Measurements from ENCODE around the gene CTNND2.
"Not testable (repeated sequence)": the region's sequence is repeated elsewhere in the genome, so short reads cannot be mapped to it uniquely, and the experiment has no call there.

CTNND2 gene

DNA sequence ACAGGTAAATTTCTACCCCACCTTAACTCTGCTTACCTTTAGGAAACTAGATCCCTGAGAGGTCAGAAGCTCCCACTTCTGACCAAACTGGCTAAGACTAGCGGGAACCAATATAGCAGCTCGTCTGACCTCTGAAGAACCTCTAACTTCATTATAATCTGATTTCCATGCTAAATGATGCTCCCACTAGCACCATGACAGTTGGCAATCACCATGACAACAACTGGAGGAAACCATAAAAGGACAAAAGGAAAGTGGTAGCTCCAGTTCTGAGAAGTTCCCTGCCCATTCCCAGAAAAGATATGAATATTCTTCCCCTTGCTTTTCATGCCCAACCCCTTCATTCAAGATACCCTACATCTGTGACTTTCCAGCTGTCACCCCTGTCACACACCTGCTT is 483.3 kb downstream of the CTNND2 start:
- CTCF ChIA-PET: no interaction called here
- no peak for DNase-seq (ENCODE audit: low spot score)
- TF ChIP-seq, protein P1, sequence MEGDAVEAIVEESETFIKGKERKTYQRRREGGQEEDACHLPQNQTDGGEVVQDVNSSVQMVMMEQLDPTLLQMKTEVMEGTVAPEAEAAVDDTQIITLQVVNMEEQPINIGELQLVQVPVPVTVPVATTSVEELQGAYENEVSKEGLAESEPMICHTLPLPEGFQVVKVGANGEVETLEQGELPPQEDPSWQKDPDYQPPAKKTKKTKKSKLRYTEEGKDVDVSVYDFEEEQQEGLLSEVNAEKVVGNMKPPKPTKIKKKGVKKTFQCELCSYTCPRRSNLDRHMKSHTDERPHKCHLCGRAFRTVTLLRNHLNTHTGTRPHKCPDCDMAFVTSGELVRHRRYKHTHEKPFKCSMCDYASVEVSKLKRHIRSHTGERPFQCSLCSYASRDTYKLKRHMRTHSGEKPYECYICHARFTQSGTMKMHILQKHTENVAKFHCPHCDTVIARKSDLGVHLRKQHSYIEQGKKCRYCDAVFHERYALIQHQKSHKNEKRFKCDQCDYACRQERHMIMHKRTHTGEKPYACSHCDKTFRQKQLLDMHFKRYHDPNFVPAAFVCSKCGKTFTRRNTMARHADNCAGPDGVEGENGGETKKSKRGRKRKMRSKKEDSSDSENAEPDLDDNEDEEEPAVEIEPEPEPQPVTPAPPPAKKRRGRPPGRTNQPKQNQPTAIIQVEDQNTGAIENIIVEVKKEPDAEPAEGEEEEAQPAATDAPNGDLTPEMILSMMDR (conservative IDR thresholded peaks at IDR 0.05; ENCODE audit: low read depth): no peak
- POLR2A ChIA-PET (ENCODE audit: low non-redundant PET): no interaction called here
- H3K27ac ChIP-seq: no peak overlapping the region

DNA sequence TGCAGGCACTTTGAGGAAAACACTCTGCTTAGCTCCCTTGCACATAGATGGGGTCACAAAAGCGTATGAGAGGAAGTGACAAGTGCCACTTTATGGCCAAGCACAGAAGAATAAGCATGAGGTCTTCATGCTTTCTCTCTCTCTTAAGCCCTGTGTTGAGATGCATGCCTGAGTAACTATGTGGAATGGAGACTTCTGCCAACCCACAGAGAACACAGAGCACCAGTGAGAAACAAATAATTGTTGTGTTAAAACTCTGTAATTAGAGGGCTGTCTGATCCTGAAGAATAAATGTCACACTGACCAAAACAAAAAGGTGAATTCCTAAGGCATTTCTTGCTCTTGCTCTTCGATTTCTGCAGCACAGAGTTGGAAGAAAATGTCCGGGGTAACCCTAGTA is 488.5 kb downstream of the CTNND2 start:
- TF ChIP-seq, protein P1 (conservative IDR thresholded peaks at IDR 0.05; ENCODE audit: low read depth): no peak
- DNase-seq (ENCODE audit: low spot score): no peak
- ChIA-PET POLR2A (ENCODE audit: low non-redundant PET) (no interaction called here), CTCF (interaction anchor here (0.6 kb wide), 1 partner anchor 346 kb away, joined by 3 read pairs; no protein-coding TSS in a partner anchor)
- no peak overlapping the region for H3K27ac ChIP-seq

DNA sequence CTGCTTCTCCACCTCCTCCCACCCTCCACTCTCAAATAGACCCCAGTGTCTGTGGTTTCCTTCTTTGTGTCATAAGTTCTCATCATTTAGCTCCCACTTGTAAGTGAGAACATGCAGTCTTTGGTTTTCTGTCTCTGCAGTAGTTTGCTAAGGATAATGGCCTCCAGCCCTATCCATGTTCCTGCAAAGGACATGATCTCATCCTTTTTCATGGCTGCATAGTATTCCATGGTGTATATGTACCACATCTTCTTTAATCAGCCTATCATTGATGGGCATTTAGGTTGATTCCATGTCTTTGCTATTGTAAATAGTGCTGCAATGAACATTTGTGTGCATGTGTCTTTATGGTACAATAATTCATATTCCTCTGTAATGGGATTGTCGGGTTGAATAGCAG is 489.5 kb downstream of the CTNND2 start:
- POLR2A ChIA-PET (ENCODE audit: low non-redundant PET); CTCF ChIA-PET: not testable (repeated sequence)

DNA sequence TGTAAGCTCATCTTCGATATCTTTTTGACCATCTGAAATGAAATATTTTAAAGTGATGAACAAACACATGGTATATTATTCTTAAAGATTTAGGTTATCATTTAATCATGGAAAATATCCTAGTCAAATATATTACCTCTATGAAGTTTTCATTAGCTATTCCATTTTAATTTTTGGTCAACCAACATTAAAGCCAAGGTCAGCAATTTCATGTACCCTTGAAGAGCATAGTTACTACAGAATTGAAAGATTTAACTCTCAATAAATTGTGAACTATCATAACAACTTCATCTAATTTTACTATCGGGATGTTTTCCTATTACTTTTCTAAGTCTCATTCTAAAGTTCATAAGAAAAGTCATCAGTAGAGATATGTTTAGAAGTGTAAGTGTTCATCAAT is 492.6 kb downstream of the CTNND2 start:
- H3K27ac ChIP-seq: no peak overlapping the region
- TF ChIP-seq, protein P1 (conservative IDR thresholded peaks at IDR 0.05; ENCODE audit: low read depth): no peak
- ChIA-PET POLR2A (ENCODE audit: low non-redundant PET) (no interaction called here), CTCF (no interaction called here)
- no peak for DNase-seq (ENCODE audit: low spot score)

More for the DNA sequence above, 489.5 kb downstream of the CTNND2 start:
- not testable (repeated sequence) for H3K27ac ChIP-seq; DNase-seq (ENCODE audit: low spot score)

DNA sequence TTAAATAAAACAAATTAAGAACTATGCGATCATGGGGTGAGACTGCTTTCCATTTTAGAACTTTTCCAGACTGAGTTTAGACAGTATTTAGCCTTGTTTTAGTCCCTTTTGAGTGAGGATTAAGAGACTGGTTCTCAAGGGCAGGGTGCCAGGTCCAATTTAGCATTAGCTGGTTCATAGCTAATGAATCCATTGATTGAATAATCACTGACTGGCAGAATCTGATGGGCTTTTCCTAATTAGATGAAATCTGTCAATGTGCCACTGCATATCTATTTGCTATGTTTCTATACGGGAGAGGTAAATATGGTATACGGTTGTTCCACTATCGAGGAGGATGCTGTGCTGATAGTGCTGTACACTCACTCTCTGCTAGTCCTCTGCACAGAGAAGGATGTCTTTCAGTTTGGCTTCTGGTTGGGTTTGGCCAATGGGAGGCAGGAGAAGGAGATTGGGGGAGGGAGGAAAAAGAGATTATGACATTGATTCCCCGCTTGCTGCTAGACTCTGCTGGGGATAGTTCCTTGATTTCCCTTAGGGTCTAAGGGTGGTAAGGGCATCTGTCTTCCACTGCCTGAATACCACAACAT is 496.6 kb downstream of the CTNND2 start:
- CTCF ChIA-PET: no interaction called here

DNA sequence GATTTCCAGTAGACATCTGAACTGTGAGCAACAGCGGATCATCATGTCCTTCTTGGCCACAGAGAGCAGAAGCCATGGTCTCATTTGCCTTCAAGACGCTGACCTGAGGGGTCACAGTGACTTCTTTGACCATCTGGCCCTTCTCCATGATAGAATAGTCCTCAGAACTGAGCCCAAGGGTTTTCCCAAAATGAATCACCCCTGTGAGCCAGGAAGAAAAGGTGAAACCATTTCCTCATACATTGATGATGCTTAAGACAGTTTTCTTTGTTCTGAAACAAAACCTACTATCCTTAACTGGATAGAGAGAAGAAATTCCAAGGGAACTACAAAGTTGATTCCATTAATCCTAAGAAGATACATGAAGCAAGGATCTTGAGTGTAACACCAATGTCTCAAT is 503.9 kb downstream of the CTNND2 start:
- TF ChIP-seq, protein P1 (conservative IDR thresholded peaks at IDR 0.05; ENCODE audit: low read depth): no peak
- no peak overlapping the region for H3K27ac ChIP-seq
- CTCF ChIA-PET: interaction anchor here (0.6 kb wide), 1 partner anchor 661 kb away, joined by 3 read pairs; no protein-coding TSS in a partner anchor
- no peak for DNase-seq (ENCODE audit: low spot score)
- POLR2A ChIA-PET (ENCODE audit: low non-redundant PET): no interaction called here

More for the DNA sequence above, 496.6 kb downstream of the CTNND2 start:
- no peak for DNase-seq (ENCODE audit: low spot score)
- TF ChIP-seq, protein P1 (conservative IDR thresholded peaks at IDR 0.05; ENCODE audit: low read depth): no peak
- POLR2A ChIA-PET (ENCODE audit: low non-redundant PET): no interaction called here
- no peak overlapping the region for H3K27ac ChIP-seq

DNA sequence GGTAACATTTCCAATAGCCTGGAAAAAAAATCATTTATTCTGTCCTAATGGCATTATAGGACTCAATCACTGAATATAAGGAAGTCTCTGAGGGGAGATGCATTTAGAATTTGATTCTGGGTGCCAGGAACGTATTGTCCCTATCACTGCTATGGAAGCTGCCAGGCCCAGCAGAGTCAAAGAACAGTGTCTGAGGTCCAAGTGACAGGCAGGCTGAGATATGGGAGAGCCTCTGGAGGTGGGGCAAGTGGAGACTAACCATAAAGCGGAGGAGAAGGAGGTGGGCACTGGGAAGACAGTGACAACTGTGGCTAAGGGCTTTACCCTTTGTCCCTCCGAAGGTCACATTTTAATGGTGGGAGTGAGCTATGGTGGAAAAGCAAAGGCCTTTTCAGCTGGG is 505.5 kb downstream of the CTNND2 start:
- TF ChIP-seq, protein P1 (conservative IDR thresholded peaks at IDR 0.05; ENCODE audit: low read depth): no peak
- POLR2A ChIA-PET (ENCODE audit: low non-redundant PET): no interaction called here

More for the DNA sequence above, 505.5 kb downstream of the CTNND2 start:
- CTCF ChIA-PET: no interaction called here
- no peak overlapping the region for H3K27ac ChIP-seq
- DNase-seq (ENCODE audit: low spot score): no peak

Measured in RWPE1 (cell line).